IMR-90 (cell line): Measurements from ENCODE around the gene PDZD11. TPM values are rescaled to one million over a fixed set of nuclear protein-coding genes. Genes with fewer than 3 reads are reported as not detected.

Experiments used
- ATAC-seq: fragments of 200-7000 bp; cut with Tn5 transposase; 2 replicates; pipeline ENCODE4 v1.9.1; 2020; ENCODE audit warnings: low read depth, mild to moderate bottlenecking, moderate library complexity
- BruUV-seq: library from RNA; stranded (reverse); fragments of 400-500 nt; replicated peaks from 2 replicates; lab custom pipeline; 2021; lab: Mats Ljungman, UMichigan
- CTCF ChIA-PET: fragments of 300-600 bp; formaldehyde crosslinking; extraction: SDS; loops from one replicate; lab custom pipeline; 2021; ENCODE audit warnings: antibody characterized with exemption; lab: Yijun Ruan, JAX
- POLR2A ChIA-PET: fragments of 300-600 bp; sonication (Branson Sonifier 250); formaldehyde crosslinking; loops from one replicate; lab custom pipeline; 2022; ENCODE audit warnings: antibody characterized with exemption; ENCODE audit not compliant: unreplicated experiment; lab: Charles Lee
- DNase-seq: peaks from one replicate; pipeline ENCODE4 v3.0.0; 2013
- H2AFZ ChIP-seq: replicated peaks from 2 replicates; pipeline ENCODE3; 2013; ENCODE audit warnings: low read length, mild to moderate bottlenecking; ENCODE audit not compliant: poor library complexity
- H2AK5ac ChIP-seq: 2 replicates; pipeline ENCODE4 v1.6.1; 2013; ENCODE audit warnings: low read depth, low read length, inconsistent platforms
- H2AK9ac ChIP-seq: replicated peaks from 2 replicates; pipeline ENCODE3; 2013; ENCODE audit warnings: mild to moderate bottlenecking, low read depth, low read length, moderate library complexity; ENCODE audit not compliant: poor library complexity
- H2BK120ac ChIP-seq: 2 replicates; pipeline ENCODE4 v1.6.1; 2013; ENCODE audit warnings: low read depth, low read length, inconsistent platforms
- H2BK15ac ChIP-seq: 3 replicates; pipeline ENCODE4 v1.6.1; 2013; ENCODE audit warnings: low read depth, low read length, inconsistent platforms
- H2BK20ac ChIP-seq: 2 replicates; pipeline ENCODE4 v1.6.1; 2013; ENCODE audit warnings: low read depth, mild to moderate bottlenecking, inconsistent platforms, low read length, moderate library complexity
- H2BK5ac ChIP-seq: 2 replicates; pipeline ENCODE4 v1.6.1; 2013; ENCODE audit warnings: mild to moderate bottlenecking, low read depth, low read length, inconsistent platforms; ENCODE audit not compliant: poor library complexity, severe bottlenecking
- H3K14ac ChIP-seq: replicated peaks from 2 replicates; pipeline ENCODE4 v1.6.1; 2013; ENCODE audit warnings: low read depth, low read length, inconsistent platforms
- H3K18ac ChIP-seq: 2 replicates; pipeline ENCODE4 v1.6.1; 2013; ENCODE audit warnings: low read depth, low read length, control low read depth
- H3K23ac ChIP-seq: 2 replicates; pipeline ENCODE4 v1.6.1; 2013; ENCODE audit warnings: low read depth, low read length, inconsistent platforms
- H3K27ac ChIP-seq: 2 replicates; pipeline ENCODE4 v1.5.1; 2013; ENCODE audit warnings: mild to moderate bottlenecking, control low read depth, low read length; ENCODE audit not compliant: insufficient read depth
- H3K27me3 ChIP-seq: 2 replicates; pipeline ENCODE4 v1.6.1; 2013; ENCODE audit warnings: low read length; ENCODE audit not compliant: control insufficient read depth, insufficient read depth
- H3K36me3 ChIP-seq: 2 replicates; pipeline ENCODE4 v1.6.1; 2013; ENCODE audit warnings: low read length, mixed read lengths; ENCODE audit not compliant: control insufficient read depth, insufficient read depth
- H3K4ac ChIP-seq: 2 replicates; pipeline ENCODE4 v1.6.1; 2013; ENCODE audit warnings: low read depth, low read length, inconsistent platforms
- H3K4me1 ChIP-seq: 2 replicates; pipeline ENCODE4 v1.6.1; 2013; ENCODE audit warnings: low read length, mixed read lengths; ENCODE audit not compliant: control insufficient read depth, insufficient read depth
- H3K4me2 ChIP-seq: 2 replicates; pipeline ENCODE4 v1.6.1; 2013; ENCODE audit warnings: low read depth, mild to moderate bottlenecking, control low read depth, low read length, moderate library complexity
- H3K4me3 ChIP-seq: 2 replicates; pipeline ENCODE4 v1.5.1; 2013; ENCODE audit warnings: low read depth, mild to moderate bottlenecking, control low read depth, low read length, moderate library complexity; ENCODE audit not compliant: insufficient read depth
- H3K56ac ChIP-seq: 2 replicates; pipeline ENCODE4 v1.6.1; 2013; ENCODE audit warnings: low read length, inconsistent platforms; ENCODE audit not compliant: insufficient read depth; ENCODE audit errors: extremely low read depth
- H3K79me1 ChIP-seq, 2 experiments: 2 replicates each; pipeline ENCODE4 v1.6.1; 2013; ENCODE audit warnings: low read length in 2 of 2, inconsistent platforms in 1 of 2, low read depth in 1 of 2
- H3K9ac ChIP-seq: 2 replicates; pipeline ENCODE4 v1.6.1; 2013; ENCODE audit warnings: low read depth, low read length, control low read depth
- H3K9me1 ChIP-seq: 2 replicates; pipeline ENCODE4 v1.6.1; 2013; ENCODE audit warnings: low read length, inconsistent platforms; ENCODE audit not compliant: insufficient read depth
- H3K9me3 ChIP-seq: 2 replicates; pipeline ENCODE4 v1.6.1; 2013; ENCODE audit warnings: low read length; ENCODE audit not compliant: control insufficient read depth, insufficient read depth
- H4K20me1 ChIP-seq: 2 replicates; pipeline ENCODE4 v1.6.1; 2013; ENCODE audit warnings: low read length, inconsistent platforms; ENCODE audit not compliant: insufficient read depth
- H4K5ac ChIP-seq: 2 replicates; pipeline ENCODE4 v1.6.1; 2013; ENCODE audit warnings: mild to moderate bottlenecking, low read depth, low read length, control low read depth
- H4K8ac ChIP-seq, 2 experiments: 2 replicates each; pipeline ENCODE4 v1.6.1; 2013; ENCODE audit warnings: low read depth in 2 of 2, low read length in 2 of 2, control low read depth in 1 of 2, inconsistent platforms in 1 of 2
- H4K91ac ChIP-seq: 2 replicates; pipeline ENCODE4 v1.6.1; 2013; ENCODE audit warnings: low read depth, low read length, inconsistent platforms; ENCODE audit not compliant: insufficient read depth
- BHLHE40 ChIP-seq: fragments of 150-350 bp; IDR thresholded peaks from 2 replicates; pipeline ENCODE4 v1.6.1; 2016; ENCODE audit warnings: mild to moderate bottlenecking, low read depth, low read length
- CEBPB ChIP-seq: IDR thresholded peaks from 2 replicates; pipeline ENCODE4 v1.6.1; 2012; ENCODE audit warnings: low read depth, low read length, improper control_type of control experiment
- CHD1 ChIP-seq: IDR thresholded peaks from 2 replicates; pipeline ENCODE4 v1.6.1; 2012; ENCODE audit warnings: low read depth, low read length, improper control_type of control experiment
- FOS ChIP-seq: fragments of 150-350 bp; IDR thresholded peaks from 2 replicates; pipeline ENCODE4 v1.6.1; 2016; ENCODE audit warnings: low read depth, low read length
- MAFK ChIP-seq: IDR thresholded peaks from 2 replicates; pipeline ENCODE4 v1.6.1; 2012; ENCODE audit warnings: low read depth, low read length, improper control_type of control experiment
- MAZ ChIP-seq: IDR thresholded peaks from 2 replicates; pipeline ENCODE4 v1.6.1; 2012; ENCODE audit warnings: low read depth, mild to moderate bottlenecking, low read length, improper control_type of control experiment, moderate library complexity, borderline replicate concordance
- MXI1 ChIP-seq: IDR thresholded peaks from 2 replicates; pipeline ENCODE4 v1.6.1; 2012; ENCODE audit warnings: low read depth, mild to moderate bottlenecking, low read length, moderate library complexity, borderline replicate concordance
- NFE2L2 ChIP-seq: fragments of 150-350 bp; IDR thresholded peaks from 2 replicates; pipeline ENCODE4 v1.6.1; 2016; ENCODE audit warnings: low read depth, mild to moderate bottlenecking, low read length
- POLR2A ChIP-seq: IDR thresholded peaks from 2 replicates; pipeline ENCODE4 v1.6.1; 2012; ENCODE audit warnings: mild to moderate bottlenecking, low read depth, low read length
- RAD21 ChIP-seq: IDR thresholded peaks from 2 replicates; pipeline ENCODE4 v1.6.1; 2012; ENCODE audit warnings: low read length, improper control_type of control experiment
- RCOR1 ChIP-seq: IDR thresholded peaks from 2 replicates; pipeline ENCODE4 v1.6.1; 2012; ENCODE audit warnings: mild to moderate bottlenecking, low read length, improper control_type of control experiment; ENCODE audit not compliant: insufficient replicate concordance
- RFX5 ChIP-seq: IDR thresholded peaks from 2 replicates; pipeline ENCODE4 v1.8.0; 2012; ENCODE audit warnings: low read depth, mild to moderate bottlenecking, low read length, moderate library complexity
- SMC3 ChIP-seq: fragments of 150-350 bp; IDR thresholded peaks from 2 replicates; pipeline ENCODE4 v1.6.1; 2016; ENCODE audit warnings: low read depth, mild to moderate bottlenecking, antibody characterized with exemption, low read length, moderate library complexity
- WGBS, 2 experiments: methylation state at CpG; one replicate each; pipeline versions ENCODE4 v1.1.5 to v1.1.7; 2013; ENCODE audit warnings: missing lambda C conversion rate in 2 of 2; ENCODE audit not compliant: insufficient read length in 1 of 2; ENCODE audit errors: extremely low coverage in 2 of 2; 5-methylcytosine and 5-hydroxymethylcytosine counted together
- dilution Hi-C: fragments of 300-500 bp; cut with HindIII; formaldehyde crosslinking; loops from one replicate; pipeline ENCODE4 v1.14.3; 2018; ENCODE audit warnings: low sequenced_read_pairs; ENCODE audit not compliant: unreplicated experiment
- in situ Hi-C: fragments of 300-500 bp; cut with MboI; formaldehyde crosslinking; loops from 3 replicates; pipeline ENCODE4 v1.14.3; 2019; ENCODE audit warnings: low sequenced_read_pairs, inconsistent platforms, mixed read lengths
- intact Hi-C: fragments of 100-400 bp; cut with micrococcal nuclease; formaldehyde crosslinking; loops from 2 replicates; pipeline ENCODE4 v1.10.0; 2022
- polyA plus RNA-seq, 3 experiments: library from polyadenylated mRNA; depleted of rRNA; stranded (reverse); fragments of >200 nt; gene quantifications; 2 replicates each; pipeline ENCODE4 v1.2.3, GENCODE V29; 2012; ENCODE audit warnings: low replicate concordance in 1 of 3
- total RNA-seq: library from RNA; depleted of rRNA; stranded (reverse); fragments of >200 nt; gene quantifications from 2 replicates; pipeline ENCODE4 v1.2.3, GENCODE V29; 2012
- TF ChIP-seq, protein P1 (sequence below): fragments of 150-350 bp; IDR thresholded peaks from 2 replicates; pipeline ENCODE4 v1.6.1; 2017; ENCODE audit warnings: mild to moderate bottlenecking, antibody characterized with exemption, low read length, low read depth
- TF ChIP-seq, protein P2 (sequence below): fragments of 150-350 bp; IDR thresholded peaks from 2 replicates; pipeline ENCODE4 v1.6.1; 2016; ENCODE audit warnings: low read depth, mild to moderate bottlenecking, low read length, moderate library complexity, borderline replicate concordance
- TF ChIP-seq, protein P3 (sequence below): conservative IDR thresholded peaks from 2 replicates; pipeline ENCODE4 v1.5.1; 2012; ENCODE audit warnings: mild to moderate bottlenecking, low read depth, low read length, improper control_type of control experiment

Gene PDZD11
- total and polyA plus RNA-seq, 2 of the 4 experiments (the other 2 are of a cell fraction): 84.1 to 100 TPM

DNA sequence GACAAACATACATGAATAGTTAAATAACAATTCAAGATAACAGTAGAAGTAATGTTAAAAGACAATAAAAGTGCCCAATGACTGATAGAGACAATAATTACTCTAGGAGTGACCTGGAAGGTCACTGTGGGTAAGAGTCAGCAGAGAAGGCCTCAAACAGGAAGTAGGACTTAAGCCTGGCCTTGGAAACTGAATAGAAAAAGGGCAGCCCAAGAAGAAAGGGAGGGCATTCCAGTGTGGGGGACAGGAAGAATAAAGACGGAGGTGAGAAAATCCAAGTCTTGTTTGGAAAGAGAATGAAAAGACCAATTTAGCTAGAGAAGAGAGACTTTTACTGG lies 35.7 kb downstream of the PDZD11 start:
- H3K4me2 ChIP-seq: no peak overlapping the region
- H3K14ac ChIP-seq: no peak overlapping the region
- BruUV-seq: no TSS peak
- CTCF ChIA-PET: no interaction called here
- H3K36me3 ChIP-seq: no peaks in the 10 kb centered on the region
- no peak overlapping the region for H2BK20ac ChIP-seq
- no peak overlapping the region for H2AK9ac ChIP-seq
- POLR2A ChIA-PET: no interaction called here
- ATAC-seq (no peak), DNase-seq (no peak)
- intact Hi-C loops: no loop called here
- no peaks in the 10 kb centered on the region for H3K9me3 ChIP-seq
- no peak overlapping the region for H4K5ac ChIP-seq
- H3K18ac ChIP-seq: no peak overlapping the region
- H3K56ac ChIP-seq: no peak overlapping the region
- no peak overlapping the region for H4K8ac ChIP-seq
- dilution Hi-C loops: no loop called here
- no peak overlapping the region for H3K27ac ChIP-seq
- no peak overlapping the region for H2AFZ ChIP-seq
- WGBS, 2 experiments: 63% methylated on average over 1 of the region's 1 CpG; no CpG with 5 or more reads in 1 of the 2 experiments
- H2BK120ac ChIP-seq: no peak overlapping the region
- H2BK15ac ChIP-seq: no peak overlapping the region
- H3K9ac ChIP-seq: no peak overlapping the region
- H2BK5ac ChIP-seq: no peak overlapping the region
- H3K4me3 ChIP-seq: no peak overlapping the region
- H3K9me1 ChIP-seq: no peaks in the 10 kb centered on the region
- H4K91ac ChIP-seq: no peak overlapping the region
- no peaks in the 10 kb centered on the region for H3K79me1 ChIP-seq
- no peak overlapping the region for H3K23ac ChIP-seq
- in situ Hi-C loops: no loop called here
- no peaks in the 10 kb centered on the region for H4K20me1 ChIP-seq
- TF ChIP-seq, protein P1, sequence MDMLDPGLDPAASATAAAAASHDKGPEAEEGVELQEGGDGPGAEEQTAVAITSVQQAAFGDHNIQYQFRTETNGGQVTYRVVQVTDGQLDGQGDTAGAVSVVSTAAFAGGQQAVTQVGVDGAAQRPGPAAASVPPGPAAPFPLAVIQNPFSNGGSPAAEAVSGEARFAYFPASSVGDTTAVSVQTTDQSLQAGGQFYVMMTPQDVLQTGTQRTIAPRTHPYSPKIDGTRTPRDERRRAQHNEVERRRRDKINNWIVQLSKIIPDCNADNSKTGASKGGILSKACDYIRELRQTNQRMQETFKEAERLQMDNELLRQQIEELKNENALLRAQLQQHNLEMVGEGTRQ: no peak
- TF ChIP-seq MAZ (no peak), POLR2A (no peak), SMC3 (no peak), RCOR1 (no peak), FOS (no peak), MAFK (no peak), RAD21 (no peak), CEBPB (no peak), NFE2L2 (no peak), MXI1 (no peak), BHLHE40 (no peak), RFX5 (no peak), CHD1 (no peak)
- TF ChIP-seq, protein P2, sequence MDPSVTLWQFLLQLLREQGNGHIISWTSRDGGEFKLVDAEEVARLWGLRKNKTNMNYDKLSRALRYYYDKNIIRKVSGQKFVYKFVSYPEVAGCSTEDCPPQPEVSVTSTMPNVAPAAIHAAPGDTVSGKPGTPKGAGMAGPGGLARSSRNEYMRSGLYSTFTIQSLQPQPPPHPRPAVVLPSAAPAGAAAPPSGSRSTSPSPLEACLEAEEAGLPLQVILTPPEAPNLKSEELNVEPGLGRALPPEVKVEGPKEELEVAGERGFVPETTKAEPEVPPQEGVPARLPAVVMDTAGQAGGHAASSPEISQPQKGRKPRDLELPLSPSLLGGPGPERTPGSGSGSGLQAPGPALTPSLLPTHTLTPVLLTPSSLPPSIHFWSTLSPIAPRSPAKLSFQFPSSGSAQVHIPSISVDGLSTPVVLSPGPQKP: no peak
- TF ChIP-seq, protein P3, sequence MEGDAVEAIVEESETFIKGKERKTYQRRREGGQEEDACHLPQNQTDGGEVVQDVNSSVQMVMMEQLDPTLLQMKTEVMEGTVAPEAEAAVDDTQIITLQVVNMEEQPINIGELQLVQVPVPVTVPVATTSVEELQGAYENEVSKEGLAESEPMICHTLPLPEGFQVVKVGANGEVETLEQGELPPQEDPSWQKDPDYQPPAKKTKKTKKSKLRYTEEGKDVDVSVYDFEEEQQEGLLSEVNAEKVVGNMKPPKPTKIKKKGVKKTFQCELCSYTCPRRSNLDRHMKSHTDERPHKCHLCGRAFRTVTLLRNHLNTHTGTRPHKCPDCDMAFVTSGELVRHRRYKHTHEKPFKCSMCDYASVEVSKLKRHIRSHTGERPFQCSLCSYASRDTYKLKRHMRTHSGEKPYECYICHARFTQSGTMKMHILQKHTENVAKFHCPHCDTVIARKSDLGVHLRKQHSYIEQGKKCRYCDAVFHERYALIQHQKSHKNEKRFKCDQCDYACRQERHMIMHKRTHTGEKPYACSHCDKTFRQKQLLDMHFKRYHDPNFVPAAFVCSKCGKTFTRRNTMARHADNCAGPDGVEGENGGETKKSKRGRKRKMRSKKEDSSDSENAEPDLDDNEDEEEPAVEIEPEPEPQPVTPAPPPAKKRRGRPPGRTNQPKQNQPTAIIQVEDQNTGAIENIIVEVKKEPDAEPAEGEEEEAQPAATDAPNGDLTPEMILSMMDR: no peak
- H2AK5ac ChIP-seq: no peak overlapping the region
- no peaks in the 10 kb centered on the region; the same call in 1 of the 2 replicates for H3K4me1 ChIP-seq
- peaks cover 8% of the 10 kb centered on the region for H3K27me3 ChIP-seq
- H3K4ac ChIP-seq: no peak overlapping the region
